Gastrocnemius medialis (tissue), 4 donors: ENCODE data around the gene ADD3.

Source experiments
- CTCF ChIP-seq, 5 experiments: fragments of 450-650 bp in 3 of 5; fragments of 200-600 bp in 2 of 5; sonication (generic) in 2 of 5; IDR thresholded peaks in 4 of 5; conservative IDR thresholded peaks in 1 of 5; 1 replicate in 4 of 5; 2 replicates in 1 of 5; pipeline ENCODE4 v1.5.1; 2016 to 2019; ENCODE audit warnings: antibody characterized with exemption in 5 of 5, mild to moderate bottlenecking in 3 of 5, moderate library complexity in 3 of 5
- POLR2A ChIP-seq, 2 donors: fragments of 450-650 bp; IDR thresholded peaks; one replicate each; pipeline ENCODE4 v1.6.1; 2017; ENCODE audit warnings: antibody characterized with exemption in 2 of 2, mild to moderate bottlenecking in 2 of 2, moderate library complexity in 2 of 2

- no peak for TF ChIP-seq CTCF (IDR thresholded peaks at IDR 0.05 in 4 of 5, conservative IDR thresholded peaks at IDR 0.05 in 1 of 5)
- no peak for TF ChIP-seq POLR2A (IDR thresholded peaks at IDR 0.05)
Observed at GRCh38 chr10:110056822-110057221, 49.0 kb downstream of the ADD3 start.
